ENCODE data around the gene RBFOX2.
"Not testable (repeated sequence)": the region's sequence is repeated elsewhere in the genome, so short reads cannot be mapped to it uniquely, and the experiment has no call there.

DNA sequence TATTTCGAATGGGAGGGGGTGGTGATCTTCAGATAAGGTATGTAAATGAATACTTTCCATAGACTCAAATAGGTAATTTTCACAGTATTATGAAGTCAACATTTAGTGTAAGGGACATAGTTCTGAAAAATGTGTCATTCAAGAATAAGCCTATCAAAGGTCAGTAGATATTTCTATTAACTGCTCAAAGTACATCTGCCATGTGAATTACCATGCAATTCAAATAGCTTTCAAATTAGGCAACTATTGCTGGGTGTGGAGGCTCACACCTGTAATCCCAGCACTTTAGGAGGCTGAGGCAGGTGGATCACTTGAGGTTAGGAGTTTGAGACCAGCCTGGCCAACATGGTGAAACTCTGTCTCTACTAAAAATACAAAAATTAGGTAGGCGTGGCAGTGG, 236.8 kb downstream of the RBFOX2 start:
- TF ChIP-seq EZH2 (IDR thresholded peaks at IDR 0.05; ENCODE audit: low read depth, unreplicated experiment); POLR2AphosphoS5 (IDR thresholded peaks at IDR 0.05; ENCODE audit: low read depth); EZH2phosphoT487 (IDR thresholded peaks at IDR 0.05; ENCODE audit: unreplicated experiment); STAT1 (IDR thresholded peaks at IDR 0.05; ENCODE audit: unreplicated experiment); JUNB (IDR thresholded peaks at IDR 0.05; ENCODE audit: unreplicated experiment); NANOG (IDR thresholded peaks at IDR 0.05; ENCODE audit: borderline replicate concordance); ZNF114 (CRISPR knock-in tag; IDR thresholded peaks at IDR 0.05); ZNF331 (CRISPR knock-in tag; IDR thresholded peaks at IDR 0.05; ENCODE audit: low read depth): not testable (repeated sequence)
- TF ChIP-seq, protein P1, sequence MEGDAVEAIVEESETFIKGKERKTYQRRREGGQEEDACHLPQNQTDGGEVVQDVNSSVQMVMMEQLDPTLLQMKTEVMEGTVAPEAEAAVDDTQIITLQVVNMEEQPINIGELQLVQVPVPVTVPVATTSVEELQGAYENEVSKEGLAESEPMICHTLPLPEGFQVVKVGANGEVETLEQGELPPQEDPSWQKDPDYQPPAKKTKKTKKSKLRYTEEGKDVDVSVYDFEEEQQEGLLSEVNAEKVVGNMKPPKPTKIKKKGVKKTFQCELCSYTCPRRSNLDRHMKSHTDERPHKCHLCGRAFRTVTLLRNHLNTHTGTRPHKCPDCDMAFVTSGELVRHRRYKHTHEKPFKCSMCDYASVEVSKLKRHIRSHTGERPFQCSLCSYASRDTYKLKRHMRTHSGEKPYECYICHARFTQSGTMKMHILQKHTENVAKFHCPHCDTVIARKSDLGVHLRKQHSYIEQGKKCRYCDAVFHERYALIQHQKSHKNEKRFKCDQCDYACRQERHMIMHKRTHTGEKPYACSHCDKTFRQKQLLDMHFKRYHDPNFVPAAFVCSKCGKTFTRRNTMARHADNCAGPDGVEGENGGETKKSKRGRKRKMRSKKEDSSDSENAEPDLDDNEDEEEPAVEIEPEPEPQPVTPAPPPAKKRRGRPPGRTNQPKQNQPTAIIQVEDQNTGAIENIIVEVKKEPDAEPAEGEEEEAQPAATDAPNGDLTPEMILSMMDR (conservative IDR thresholded peaks at IDR 0.05; ENCODE audit: low read depth in 2 of 2) = not testable (repeated sequence)
- TF ChIP-seq, protein P2, sequence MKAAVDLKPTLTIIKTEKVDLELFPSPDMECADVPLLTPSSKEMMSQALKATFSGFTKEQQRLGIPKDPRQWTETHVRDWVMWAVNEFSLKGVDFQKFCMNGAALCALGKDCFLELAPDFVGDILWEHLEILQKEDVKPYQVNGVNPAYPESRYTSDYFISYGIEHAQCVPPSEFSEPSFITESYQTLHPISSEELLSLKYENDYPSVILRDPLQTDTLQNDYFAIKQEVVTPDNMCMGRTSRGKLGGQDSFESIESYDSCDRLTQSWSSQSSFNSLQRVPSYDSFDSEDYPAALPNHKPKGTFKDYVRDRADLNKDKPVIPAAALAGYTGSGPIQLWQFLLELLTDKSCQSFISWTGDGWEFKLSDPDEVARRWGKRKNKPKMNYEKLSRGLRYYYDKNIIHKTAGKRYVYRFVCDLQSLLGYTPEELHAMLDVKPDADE (IDR thresholded peaks at IDR 0.05) = not testable (repeated sequence)
- TF ChIP-seq, protein P3, sequence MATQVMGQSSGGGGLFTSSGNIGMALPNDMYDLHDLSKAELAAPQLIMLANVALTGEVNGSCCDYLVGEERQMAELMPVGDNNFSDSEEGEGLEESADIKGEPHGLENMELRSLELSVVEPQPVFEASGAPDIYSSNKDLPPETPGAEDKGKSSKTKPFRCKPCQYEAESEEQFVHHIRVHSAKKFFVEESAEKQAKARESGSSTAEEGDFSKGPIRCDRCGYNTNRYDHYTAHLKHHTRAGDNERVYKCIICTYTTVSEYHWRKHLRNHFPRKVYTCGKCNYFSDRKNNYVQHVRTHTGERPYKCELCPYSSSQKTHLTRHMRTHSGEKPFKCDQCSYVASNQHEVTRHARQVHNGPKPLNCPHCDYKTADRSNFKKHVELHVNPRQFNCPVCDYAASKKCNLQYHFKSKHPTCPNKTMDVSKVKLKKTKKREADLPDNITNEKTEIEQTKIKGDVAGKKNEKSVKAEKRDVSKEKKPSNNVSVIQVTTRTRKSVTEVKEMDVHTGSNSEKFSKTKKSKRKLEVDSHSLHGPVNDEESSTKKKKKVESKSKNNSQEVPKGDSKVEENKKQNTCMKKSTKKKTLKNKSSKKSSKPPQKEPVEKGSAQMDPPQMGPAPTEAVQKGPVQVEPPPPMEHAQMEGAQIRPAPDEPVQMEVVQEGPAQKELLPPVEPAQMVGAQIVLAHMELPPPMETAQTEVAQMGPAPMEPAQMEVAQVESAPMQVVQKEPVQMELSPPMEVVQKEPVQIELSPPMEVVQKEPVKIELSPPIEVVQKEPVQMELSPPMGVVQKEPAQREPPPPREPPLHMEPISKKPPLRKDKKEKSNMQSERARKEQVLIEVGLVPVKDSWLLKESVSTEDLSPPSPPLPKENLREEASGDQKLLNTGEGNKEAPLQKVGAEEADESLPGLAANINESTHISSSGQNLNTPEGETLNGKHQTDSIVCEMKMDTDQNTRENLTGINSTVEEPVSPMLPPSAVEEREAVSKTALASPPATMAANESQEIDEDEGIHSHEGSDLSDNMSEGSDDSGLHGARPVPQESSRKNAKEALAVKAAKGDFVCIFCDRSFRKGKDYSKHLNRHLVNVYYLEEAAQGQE (IDR thresholded peaks at IDR 0.05; ENCODE audit: unreplicated experiment) = not testable (repeated sequence)

Measured in GM23338 (cell line).